DND-41 (cell line): ENCODE data around the gene SLC16A12.

Experiments
- ATAC-seq: fragments of 200-7000 bp; cut with Tn5 transposase; 3 replicates; pipeline ENCODE4 v1.9.1; 2021; ENCODE audit warnings: low read depth; ENCODE audit not compliant: insufficient read depth
- DNase-seq: peaks from one replicate; pipeline ENCODE4 v3.0.0-alpha.2; 2020
- H2AFZ ChIP-seq: 2 replicates; pipeline ENCODE4 v1.6.0; 2012; ENCODE audit warnings: low read depth, low read length
- H3K27ac ChIP-seq: 2 replicates; pipeline ENCODE4 v1.5.1; 2012; ENCODE audit warnings: low read length, inconsistent platforms
- H3K27me3 ChIP-seq: fragments of 200-600 bp; sonication (generic); 2 replicates; pipeline ENCODE4 v1.6.0; 2012; ENCODE audit warnings: low read length, mild to moderate bottlenecking, inconsistent platforms; ENCODE audit not compliant: insufficient read depth, poor library complexity
- H3K36me3 ChIP-seq: 2 replicates; pipeline ENCODE4 v1.5.1; 2012; ENCODE audit warnings: low read length, inconsistent platforms; ENCODE audit not compliant: insufficient read depth
- H3K4me1 ChIP-seq: 2 replicates; pipeline ENCODE4 v1.5.1; 2012; ENCODE audit warnings: mild to moderate bottlenecking, low read length; ENCODE audit not compliant: insufficient read depth
- H3K4me2 ChIP-seq: 2 replicates; pipeline ENCODE4 v1.6.0; 2012; ENCODE audit warnings: mild to moderate bottlenecking, moderate library complexity, low read length, inconsistent platforms; ENCODE audit not compliant: insufficient read depth
- H3K4me3 ChIP-seq, 2 experiments: fragments of 200-600 bp in 1 of 2; shearing (Covaris generic) in 1 of 2; 2 replicates each; pipeline ENCODE4 v1.5.1; 2012 to 2016; ENCODE audit warnings: inconsistent platforms in 2 of 2, low read length in 2 of 2, mild to moderate bottlenecking in 2 of 2, low read depth in 1 of 2, moderate library complexity in 1 of 2
- H3K79me2 ChIP-seq: 2 replicates; pipeline ENCODE4 v1.6.0; 2012; ENCODE audit warnings: low read length, inconsistent platforms; ENCODE audit not compliant: insufficient read depth
- H3K9ac ChIP-seq: 2 replicates; pipeline ENCODE4 v1.6.0; 2012; ENCODE audit warnings: low read depth, mild to moderate bottlenecking, inconsistent platforms, low read length, moderate library complexity
- H3K9me3 ChIP-seq: 2 replicates; pipeline ENCODE4 v1.5.1; 2012; ENCODE audit warnings: low read length, moderate library complexity, mild to moderate bottlenecking, inconsistent platforms; ENCODE audit not compliant: insufficient read depth, severe bottlenecking
- H4K20me1 ChIP-seq: 2 replicates; pipeline ENCODE4 v1.6.0; 2012; ENCODE audit warnings: low read length; ENCODE audit not compliant: insufficient read depth
- EZH2 ChIP-seq: IDR thresholded peaks from 3 replicates; pipeline ENCODE4 v1.6.1; 2012; ENCODE audit warnings: borderline replicate concordance, low read depth, mild to moderate bottlenecking, moderate library complexity, low read length, inconsistent platforms; ENCODE audit not compliant: severe bottlenecking
- TF ChIP-seq, protein P1 (sequence below): IDR thresholded peaks from 2 replicates; pipeline ENCODE4 v1.5.1; 2012; ENCODE audit warnings: borderline replicate concordance, low read length, moderate library complexity, mild to moderate bottlenecking; ENCODE audit not compliant: poor library complexity, severe bottlenecking; ENCODE audit errors: extremely low read depth

Gene SLC16A12

DNA sequence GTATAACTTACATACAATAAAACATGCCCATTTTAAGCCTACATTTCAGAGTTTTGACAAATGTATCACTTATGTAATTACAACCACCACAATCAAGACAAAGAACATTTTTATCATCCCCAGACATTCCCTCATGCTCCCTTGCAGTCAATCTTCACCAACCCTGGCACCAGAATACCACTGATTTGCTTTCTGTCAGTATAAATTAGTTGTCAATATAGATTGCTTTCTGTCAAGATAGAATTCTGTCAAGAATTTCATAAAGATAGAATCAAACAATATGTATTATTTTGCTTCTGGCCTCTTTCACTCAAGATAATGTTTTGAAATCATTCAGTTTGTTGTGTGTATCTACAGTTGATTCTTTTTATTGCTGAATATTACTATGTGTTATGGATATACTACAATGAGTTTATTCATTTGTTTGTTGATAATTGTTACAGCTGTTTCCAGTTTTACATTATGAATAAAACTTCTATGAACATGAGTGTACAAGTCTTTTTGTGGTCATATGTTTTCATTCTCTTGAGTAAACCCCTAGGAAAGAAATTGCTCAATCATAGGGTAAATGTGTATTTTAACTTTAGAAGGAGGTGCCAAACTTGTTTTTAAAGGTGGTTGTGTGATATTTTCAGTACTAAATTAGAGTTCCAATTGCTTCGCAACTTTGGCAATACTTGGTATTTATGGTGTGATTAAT is 64.1 kb downstream of the SLC16A12 start:
- Histone ChIP-seq H3K9ac (no peak overlapping the region), H3K36me3 (no peaks in the 10 kb centered on the region), H3K9me3 (no peaks in the 10 kb centered on the region), H3K4me1 (no peaks in the 10 kb centered on the region), H3K79me2 (no peaks in the 10 kb centered on the region), H3K27ac (no peak overlapping the region), H3K27me3 (peaks cover 21% of the 10 kb centered on the region), H3K4me2 (no peak overlapping the region), H3K4me3 (no peak overlapping the region), H2AFZ (no peak overlapping the region), H4K20me1 (no peaks in the 10 kb centered on the region)
- no peak for TF ChIP-seq EZH2
- TF ChIP-seq, protein P1, sequence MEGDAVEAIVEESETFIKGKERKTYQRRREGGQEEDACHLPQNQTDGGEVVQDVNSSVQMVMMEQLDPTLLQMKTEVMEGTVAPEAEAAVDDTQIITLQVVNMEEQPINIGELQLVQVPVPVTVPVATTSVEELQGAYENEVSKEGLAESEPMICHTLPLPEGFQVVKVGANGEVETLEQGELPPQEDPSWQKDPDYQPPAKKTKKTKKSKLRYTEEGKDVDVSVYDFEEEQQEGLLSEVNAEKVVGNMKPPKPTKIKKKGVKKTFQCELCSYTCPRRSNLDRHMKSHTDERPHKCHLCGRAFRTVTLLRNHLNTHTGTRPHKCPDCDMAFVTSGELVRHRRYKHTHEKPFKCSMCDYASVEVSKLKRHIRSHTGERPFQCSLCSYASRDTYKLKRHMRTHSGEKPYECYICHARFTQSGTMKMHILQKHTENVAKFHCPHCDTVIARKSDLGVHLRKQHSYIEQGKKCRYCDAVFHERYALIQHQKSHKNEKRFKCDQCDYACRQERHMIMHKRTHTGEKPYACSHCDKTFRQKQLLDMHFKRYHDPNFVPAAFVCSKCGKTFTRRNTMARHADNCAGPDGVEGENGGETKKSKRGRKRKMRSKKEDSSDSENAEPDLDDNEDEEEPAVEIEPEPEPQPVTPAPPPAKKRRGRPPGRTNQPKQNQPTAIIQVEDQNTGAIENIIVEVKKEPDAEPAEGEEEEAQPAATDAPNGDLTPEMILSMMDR, result no peak
- no peak for ATAC-seq
- DNase-seq, result no peak

- no peak overlapping the region for H3K4me3 ChIP-seq
- H3K4me1 ChIP-seq, result no peaks in the 10 kb centered on the region
- H2AFZ ChIP-seq, result no peak overlapping the region
- ATAC-seq, result no peak
- DNase-seq, result no peak
- H3K79me2 ChIP-seq, result no peaks in the 10 kb centered on the region
- no peaks in the 10 kb centered on the region for H4K20me1 ChIP-seq
- TF ChIP-seq, protein P1, result no peak
- no peak for TF ChIP-seq EZH2
- H3K36me3 ChIP-seq, result no peaks in the 10 kb centered on the region
- H3K4me2 ChIP-seq, result no peak overlapping the region
- H3K27ac ChIP-seq, result no peak overlapping the region
- H3K9ac ChIP-seq, result no peak overlapping the region
- H3K27me3 ChIP-seq, result peaks cover 23% of the 10 kb centered on the region
- no peaks in the 10 kb centered on the region for H3K9me3 ChIP-seq
These were observed 64.8 kb downstream of the SLC16A12 start for GRCh38 chr10:89470628-89471027.

DNA sequence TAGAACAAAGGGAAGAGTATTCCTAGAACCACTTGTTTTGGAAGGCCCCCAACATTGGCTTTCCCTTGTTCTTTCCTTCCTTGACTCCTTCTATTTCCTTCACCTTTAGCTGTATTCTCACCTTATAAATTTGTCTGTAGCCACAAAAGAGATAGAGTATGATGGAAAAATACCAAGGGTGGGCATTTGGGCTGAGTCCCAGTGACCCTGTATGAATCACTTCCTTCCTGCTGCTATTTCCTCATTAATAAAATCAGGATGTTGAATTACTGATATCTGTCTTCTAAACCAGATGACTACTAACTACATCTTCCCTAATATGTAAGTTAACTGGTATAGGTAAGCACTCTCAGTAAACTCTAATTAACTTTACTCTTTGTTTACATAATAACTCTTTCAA is 65.9 kb downstream of the SLC16A12 start:
- no peak for ATAC-seq
- H3K36me3 ChIP-seq, result no peaks in the 10 kb centered on the region
- H3K4me3 ChIP-seq, result no peak overlapping the region
- H3K4me1 ChIP-seq, result no peaks in the 10 kb centered on the region
- H3K27me3 ChIP-seq, result peaks cover 16% of the 10 kb centered on the region
- H3K9ac ChIP-seq, result no peak overlapping the region
- H3K4me2 ChIP-seq, result no peak overlapping the region
- TF ChIP-seq, protein P1, result no peak
- H4K20me1 ChIP-seq, result no peaks in the 10 kb centered on the region
- H2AFZ ChIP-seq, result no peak overlapping the region
- H3K79me2 ChIP-seq, result no peaks in the 10 kb centered on the region
- no peak overlapping the region for H3K27ac ChIP-seq
- no peak for DNase-seq
- H3K9me3 ChIP-seq, result no peaks in the 10 kb centered on the region
